HL-60 (cell line): ENCODE results near the gene SHB.

Experiments
- GABPA ChIP-seq: IDR thresholded peaks from 2 replicates; pipeline ENCODE4 v1.6.1; 2012; ENCODE audit warnings: low read depth
- POLR2AphosphoS5 ChIP-seq: IDR thresholded peaks from 2 replicates; pipeline ENCODE4 v1.6.1; 2012; ENCODE audit warnings: low read depth
- TF ChIP-seq, protein P1 (sequence below): IDR thresholded peaks from one replicate; pipeline ENCODE4 v1.5.1; 2011; ENCODE audit warnings: low read length, control low read depth, inconsistent platforms; ENCODE audit not compliant: insufficient read depth

DNA sequence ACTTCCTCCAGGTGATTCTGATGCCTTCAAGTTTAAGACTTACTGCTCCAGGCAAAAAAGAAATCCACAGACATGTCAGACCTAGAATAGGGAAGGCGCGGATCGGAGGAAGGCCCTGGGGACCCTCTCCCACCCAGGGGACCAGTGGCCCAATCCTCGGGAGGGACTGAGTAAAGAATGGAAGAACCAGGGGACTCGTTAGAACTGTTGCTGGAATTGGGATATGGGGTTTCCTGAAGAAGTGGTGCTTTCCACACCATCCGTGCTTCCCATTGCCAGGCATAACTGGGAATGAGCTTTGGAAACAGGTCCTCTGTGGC, 101.3 kb downstream of the SHB start:
- TF ChIP-seq, protein P1, sequence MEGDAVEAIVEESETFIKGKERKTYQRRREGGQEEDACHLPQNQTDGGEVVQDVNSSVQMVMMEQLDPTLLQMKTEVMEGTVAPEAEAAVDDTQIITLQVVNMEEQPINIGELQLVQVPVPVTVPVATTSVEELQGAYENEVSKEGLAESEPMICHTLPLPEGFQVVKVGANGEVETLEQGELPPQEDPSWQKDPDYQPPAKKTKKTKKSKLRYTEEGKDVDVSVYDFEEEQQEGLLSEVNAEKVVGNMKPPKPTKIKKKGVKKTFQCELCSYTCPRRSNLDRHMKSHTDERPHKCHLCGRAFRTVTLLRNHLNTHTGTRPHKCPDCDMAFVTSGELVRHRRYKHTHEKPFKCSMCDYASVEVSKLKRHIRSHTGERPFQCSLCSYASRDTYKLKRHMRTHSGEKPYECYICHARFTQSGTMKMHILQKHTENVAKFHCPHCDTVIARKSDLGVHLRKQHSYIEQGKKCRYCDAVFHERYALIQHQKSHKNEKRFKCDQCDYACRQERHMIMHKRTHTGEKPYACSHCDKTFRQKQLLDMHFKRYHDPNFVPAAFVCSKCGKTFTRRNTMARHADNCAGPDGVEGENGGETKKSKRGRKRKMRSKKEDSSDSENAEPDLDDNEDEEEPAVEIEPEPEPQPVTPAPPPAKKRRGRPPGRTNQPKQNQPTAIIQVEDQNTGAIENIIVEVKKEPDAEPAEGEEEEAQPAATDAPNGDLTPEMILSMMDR = no peak
- no peak for TF ChIP-seq POLR2AphosphoS5
- TF ChIP-seq GABPA = no peak
